GM12864 (cell line): ENCODE measurements around the gene DTD1.
A peak's percentile ranks its signal among the peaks of the same experiment; 100 is the strongest.

Experiments
- DNase-seq: peaks from one replicate; pipeline ENCODE4 v3.0.0-alpha.2; 2011; ENCODE audit warnings: low read depth
- H3K4me3 ChIP-seq: 2 replicates; pipeline ENCODE4 v1.5.1; 2011; ENCODE audit warnings: mild to moderate bottlenecking, low read depth, low read length, control low read depth
- TF ChIP-seq, protein P1 (sequence below): IDR thresholded peaks from 2 replicates; pipeline ENCODE4 v1.5.1; 2011; ENCODE audit warnings: low read depth, mild to moderate bottlenecking, moderate library complexity, low read length, control low read depth, inconsistent platforms; ENCODE audit errors: missing control alignments

DTD1 gene, protein sequence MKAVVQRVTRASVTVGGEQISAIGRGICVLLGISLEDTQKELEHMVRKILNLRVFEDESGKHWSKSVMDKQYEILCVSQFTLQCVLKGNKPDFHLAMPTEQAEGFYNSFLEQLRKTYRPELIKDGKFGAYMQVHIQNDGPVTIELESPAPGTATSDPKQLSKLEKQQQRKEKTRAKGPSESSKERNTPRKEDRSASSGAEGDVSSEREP

DNA sequence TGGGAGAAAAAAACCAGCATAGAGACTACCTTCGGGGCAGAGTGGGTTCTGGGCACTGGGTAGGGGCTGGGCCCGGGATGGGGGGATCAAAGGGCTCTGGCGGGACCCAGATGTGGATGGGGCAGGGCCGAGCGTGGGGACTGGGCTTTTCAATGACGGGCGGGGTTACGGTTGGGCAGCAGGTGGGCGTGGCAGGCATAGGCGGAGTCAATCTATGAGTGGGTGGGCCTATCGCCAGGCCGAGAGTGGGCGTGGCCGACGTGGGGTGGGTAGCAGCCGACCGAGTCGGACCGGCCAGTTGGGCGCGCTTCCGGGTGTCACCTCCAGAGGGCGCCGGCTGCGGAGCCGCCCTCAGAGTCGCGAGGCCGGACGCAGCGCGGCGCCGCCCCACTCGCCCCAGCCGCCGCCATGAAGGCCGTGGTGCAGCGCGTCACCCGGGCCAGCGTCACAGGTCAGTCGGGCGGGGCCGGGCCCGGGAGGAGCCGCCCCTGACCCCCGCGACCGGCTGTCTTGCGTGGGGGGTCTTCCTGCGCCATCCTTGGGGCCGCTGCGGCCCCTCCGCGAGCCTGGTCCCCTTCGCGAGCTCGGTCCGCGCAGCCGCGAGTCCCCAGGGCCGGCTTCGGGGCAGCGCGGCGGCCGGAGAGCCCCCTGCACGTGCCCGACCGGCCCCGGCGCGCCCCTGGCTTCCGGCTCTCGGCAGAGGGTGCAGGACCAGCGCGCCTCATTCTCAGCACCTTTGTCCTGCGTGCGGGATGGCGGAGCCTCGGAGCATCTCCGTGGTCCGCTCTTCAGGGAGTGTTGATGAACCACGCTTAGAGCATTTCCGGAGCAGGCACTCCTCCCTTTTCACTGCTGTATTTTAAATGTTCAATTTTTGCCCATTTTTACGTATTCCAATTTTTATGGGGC, at the start of gene DTD1:
Gene DTD1, plus strand, starts transcription at position 390 of the 909 bp plus-strand sequence. Its CDS starts 19 bp downstream, at position 409.
- peak; percentile 60 for DNase-seq
- TF ChIP-seq, protein P1, sequence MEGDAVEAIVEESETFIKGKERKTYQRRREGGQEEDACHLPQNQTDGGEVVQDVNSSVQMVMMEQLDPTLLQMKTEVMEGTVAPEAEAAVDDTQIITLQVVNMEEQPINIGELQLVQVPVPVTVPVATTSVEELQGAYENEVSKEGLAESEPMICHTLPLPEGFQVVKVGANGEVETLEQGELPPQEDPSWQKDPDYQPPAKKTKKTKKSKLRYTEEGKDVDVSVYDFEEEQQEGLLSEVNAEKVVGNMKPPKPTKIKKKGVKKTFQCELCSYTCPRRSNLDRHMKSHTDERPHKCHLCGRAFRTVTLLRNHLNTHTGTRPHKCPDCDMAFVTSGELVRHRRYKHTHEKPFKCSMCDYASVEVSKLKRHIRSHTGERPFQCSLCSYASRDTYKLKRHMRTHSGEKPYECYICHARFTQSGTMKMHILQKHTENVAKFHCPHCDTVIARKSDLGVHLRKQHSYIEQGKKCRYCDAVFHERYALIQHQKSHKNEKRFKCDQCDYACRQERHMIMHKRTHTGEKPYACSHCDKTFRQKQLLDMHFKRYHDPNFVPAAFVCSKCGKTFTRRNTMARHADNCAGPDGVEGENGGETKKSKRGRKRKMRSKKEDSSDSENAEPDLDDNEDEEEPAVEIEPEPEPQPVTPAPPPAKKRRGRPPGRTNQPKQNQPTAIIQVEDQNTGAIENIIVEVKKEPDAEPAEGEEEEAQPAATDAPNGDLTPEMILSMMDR: peak; percentile 68
- H3K4me3 ChIP-seq: peak within 1 kb of the TSS; percentile 85

DNA sequence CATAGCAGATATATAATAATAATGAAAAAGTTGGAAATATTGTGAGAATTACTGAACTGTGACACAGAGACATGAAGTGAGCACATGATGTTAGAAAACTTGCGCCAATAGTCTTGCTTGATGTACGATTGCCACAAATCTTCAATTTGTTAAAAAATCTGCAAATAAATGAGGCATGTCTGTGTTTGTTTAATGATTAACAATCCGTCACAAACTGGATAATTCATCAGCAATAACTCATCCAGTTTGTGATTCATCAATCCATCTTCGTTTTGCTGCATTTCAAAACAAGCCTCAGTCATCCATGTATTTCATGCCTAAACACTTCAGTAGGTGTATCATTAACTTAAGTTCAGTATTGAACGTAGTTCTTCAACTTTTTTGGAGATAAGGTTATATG, 46.1 kb upstream of the DTD1 start:
- H3K4me3 ChIP-seq: no peak overlapping the region
- TF ChIP-seq, protein P1: no peak
- DNase-seq: no peak

DNA sequence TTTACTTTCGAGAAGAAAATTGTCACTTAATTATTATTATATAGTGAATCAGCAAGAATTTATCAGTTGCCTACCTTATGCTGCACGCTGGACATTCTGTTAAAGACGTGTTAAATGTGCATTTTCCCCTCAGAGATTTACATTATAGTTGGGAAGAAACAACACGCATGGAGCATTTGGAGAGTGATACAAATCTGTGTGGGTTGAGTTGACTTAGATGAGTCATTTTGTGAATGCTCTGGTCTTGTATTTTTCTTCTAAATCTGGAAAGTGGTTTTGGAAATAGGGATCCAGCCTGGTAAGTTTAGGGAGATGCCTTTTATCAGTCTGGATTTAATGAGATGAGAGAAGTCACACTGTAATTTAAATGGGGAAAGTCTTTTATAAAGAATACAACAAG, 44.6 kb upstream of the DTD1 start:
- no peak for DNase-seq
- H3K4me3 ChIP-seq: no peak overlapping the region
- TF ChIP-seq, protein P1: no peak

DNA sequence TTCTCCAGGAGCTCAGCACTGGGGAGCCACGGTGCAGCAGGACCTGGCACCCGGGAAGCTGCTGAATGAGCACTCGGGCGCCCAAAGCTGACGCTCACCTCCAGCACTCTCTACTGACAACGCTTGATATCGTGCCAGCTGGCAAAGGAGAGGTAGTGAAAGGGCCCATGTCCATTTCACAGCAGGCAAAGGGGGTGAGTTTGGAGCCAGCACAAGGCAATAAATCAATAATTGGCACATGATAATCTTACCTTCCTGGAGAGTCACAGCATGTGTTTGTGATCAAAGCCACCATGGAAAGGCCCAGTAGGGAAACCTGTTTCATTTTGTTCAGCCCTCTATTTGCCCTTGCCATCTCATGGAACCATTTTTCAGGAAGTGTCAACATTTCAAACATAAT, 43.9 kb upstream of the DTD1 start:
- no peak overlapping the region for H3K4me3 ChIP-seq
- no peak for DNase-seq
- TF ChIP-seq, protein P1: no peak

DNA sequence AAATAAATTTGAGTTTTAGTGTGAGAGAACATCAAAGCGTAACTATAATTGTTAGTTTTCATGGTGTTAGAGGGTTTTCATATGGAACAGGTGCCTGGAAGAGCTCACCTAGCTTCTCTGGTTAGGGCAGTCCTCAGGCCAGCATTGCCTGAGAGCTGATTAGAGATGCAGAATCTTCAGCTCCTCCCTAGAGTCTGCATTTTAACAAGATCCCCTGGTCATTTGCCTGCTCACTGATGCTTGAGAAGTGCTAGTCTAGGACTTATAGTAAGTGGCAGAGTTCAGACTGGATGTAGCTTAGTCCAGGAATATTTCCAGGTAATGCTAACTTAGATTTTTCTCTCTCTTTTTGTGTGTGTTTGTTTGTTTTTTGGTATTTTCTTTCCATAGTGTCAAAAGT, 42.3 kb upstream of the DTD1 start:
- DNase-seq: no peak
- H3K4me3 ChIP-seq: no peak overlapping the region
- TF ChIP-seq, protein P1: no peak

DNA sequence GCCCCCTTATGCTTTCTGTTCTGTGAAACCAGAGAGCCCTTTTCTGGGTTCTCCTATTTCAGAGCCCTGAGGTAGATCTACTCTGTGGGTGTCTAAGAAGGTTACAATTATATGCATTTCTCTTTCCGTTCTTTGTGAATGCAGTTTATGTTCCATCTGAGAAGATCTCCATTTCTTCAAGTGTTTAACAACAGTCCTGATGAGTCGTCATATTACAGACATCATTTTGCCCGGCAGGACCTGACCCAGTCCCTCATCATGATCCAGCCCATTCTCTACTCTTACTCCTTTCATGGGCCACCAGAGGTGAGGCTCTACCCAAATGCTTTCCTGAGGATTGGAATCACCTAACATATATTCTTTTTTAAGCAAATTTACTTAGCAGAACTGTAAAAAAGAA, 39.4 kb upstream of the DTD1 start:
- no peak overlapping the region for H3K4me3 ChIP-seq
- TF ChIP-seq, protein P1: no peak
- no peak for DNase-seq

DNA sequence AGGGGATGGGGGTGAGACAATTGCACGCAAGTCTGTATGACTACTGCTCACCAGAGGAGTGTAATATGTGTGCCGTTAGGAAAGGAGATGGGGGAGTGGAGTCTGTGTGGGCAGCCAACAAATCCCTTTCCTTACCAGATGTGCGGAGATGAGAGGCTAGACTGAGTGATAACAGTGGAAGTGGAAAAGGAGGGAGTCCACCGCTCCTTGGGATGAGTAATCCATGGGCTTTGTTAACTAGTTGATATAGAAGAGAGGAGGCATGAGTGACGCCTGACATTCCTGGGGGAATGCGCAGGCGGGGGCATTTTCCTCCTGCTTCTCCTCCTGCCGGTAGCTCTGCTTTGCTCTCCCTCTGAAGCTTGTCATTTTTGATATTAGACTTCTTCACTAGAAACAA, 34.1 kb upstream of the DTD1 start:
- no peak for DNase-seq
- H3K4me3 ChIP-seq: no peak overlapping the region
- TF ChIP-seq, protein P1: no peak
